ENCODE data around the gene PARD6G. TPM values are rescaled to one million over a fixed set of nuclear protein-coding genes. Genes with fewer than 3 reads are reported as not detected.

Gene PARD6G
- total and polyA plus RNA-seq, 9 of the 15 experiments (the other 6 are each of a cell fraction or from before 2014, with no cell fraction given) = 0.03 to 1.2 (median 0.26) TPM

- no peak for FAIRE-seq
- WGBS (ENCODE audit: insufficient coverage, low coverage, missing lambda C conversion rate) = 10% methylated on average over 2 of the region's 2 CpGs
- Histone ChIP-seq H3K9ac (ENCODE audit: insufficient read depth in 1 of 2, low read depth in 2 of 2, low read length in 2 of 2) (no peak overlapping the region), H2AFZ (ENCODE audit: low read depth, low read length) (no peak overlapping the region), H3K27me3 (ENCODE audit: control insufficient read depth in 2 of 2, insufficient read depth in 2 of 2, low read length in 2 of 2) (peaks cover 0 to 44% of the 10 kb centered on the region in 2 experiments; a peak in 3 of 5 replicates), H3K4me3 (no peak overlapping the region), H4K20me1 (replicated peaks; ENCODE audit: control insufficient read depth, insufficient read depth, low read length) (no peaks in the 10 kb centered on the region), H3K36me3 (ENCODE audit: control insufficient read depth, insufficient read depth, low read length) (no peaks in the 10 kb centered on the region), H3K4me1 (replicated peaks in 1 of 2; ENCODE audit: control insufficient read depth in 2 of 2, insufficient read depth in 2 of 2, low read length in 2 of 2) (peaks cover 0 to 6% of the 10 kb centered on the region in 2 experiments; a peak in 1 of 5 replicates), H3K27ac (ENCODE audit: extremely low read depth, low read depth, low read length) (no peak overlapping the region), H3K79me2 (ENCODE audit: control insufficient read depth, insufficient read depth, low read length) (no peaks in the 10 kb centered on the region), H3K9me1 (ENCODE audit: control insufficient read depth, insufficient read depth, low read length) (no peaks in the 10 kb centered on the region), H3K4me2 (ENCODE audit: insufficient read depth, low read length) (no peak overlapping the region), H3K9me3 (replicated peaks; ENCODE audit: control insufficient read depth, insufficient read depth, low read depth, low read length) (no peaks in the 10 kb centered on the region)
- no TSS peak for BruUV-seq (replicated peaks)
- no peak for TF ChIP-seq SNIP1 (IDR thresholded peaks at IDR 0.05; ENCODE audit: low read depth)
- TF ChIP-seq, protein P1, sequence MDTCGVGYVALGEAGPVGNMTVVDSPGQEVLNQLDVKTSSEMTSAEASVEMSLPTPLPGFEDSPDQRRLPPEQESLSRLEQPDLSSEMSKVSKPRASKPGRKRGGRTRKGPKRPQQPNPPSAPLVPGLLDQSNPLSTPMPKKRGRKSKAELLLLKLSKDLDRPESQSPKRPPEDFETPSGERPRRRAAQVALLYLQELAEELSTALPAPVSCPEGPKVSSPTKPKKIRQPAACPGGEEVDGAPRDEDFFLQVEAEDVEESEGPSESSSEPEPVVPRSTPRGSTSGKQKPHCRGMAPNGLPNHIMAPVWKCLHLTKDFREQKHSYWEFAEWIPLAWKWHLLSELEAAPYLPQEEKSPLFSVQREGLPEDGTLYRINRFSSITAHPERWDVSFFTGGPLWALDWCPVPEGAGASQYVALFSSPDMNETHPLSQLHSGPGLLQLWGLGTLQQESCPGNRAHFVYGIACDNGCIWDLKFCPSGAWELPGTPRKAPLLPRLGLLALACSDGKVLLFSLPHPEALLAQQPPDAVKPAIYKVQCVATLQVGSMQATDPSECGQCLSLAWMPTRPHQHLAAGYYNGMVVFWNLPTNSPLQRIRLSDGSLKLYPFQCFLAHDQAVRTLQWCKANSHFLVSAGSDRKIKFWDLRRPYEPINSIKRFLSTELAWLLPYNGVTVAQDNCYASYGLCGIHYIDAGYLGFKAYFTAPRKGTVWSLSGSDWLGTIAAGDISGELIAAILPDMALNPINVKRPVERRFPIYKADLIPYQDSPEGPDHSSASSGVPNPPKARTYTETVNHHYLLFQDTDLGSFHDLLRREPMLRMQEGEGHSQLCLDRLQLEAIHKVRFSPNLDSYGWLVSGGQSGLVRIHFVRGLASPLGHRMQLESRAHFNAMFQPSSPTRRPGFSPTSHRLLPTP (IDR thresholded peaks at IDR 0.05; ENCODE audit: borderline replicate concordance, extremely low read depth, insufficient read length) = no peak
- TF ChIP-seq, protein P2, sequence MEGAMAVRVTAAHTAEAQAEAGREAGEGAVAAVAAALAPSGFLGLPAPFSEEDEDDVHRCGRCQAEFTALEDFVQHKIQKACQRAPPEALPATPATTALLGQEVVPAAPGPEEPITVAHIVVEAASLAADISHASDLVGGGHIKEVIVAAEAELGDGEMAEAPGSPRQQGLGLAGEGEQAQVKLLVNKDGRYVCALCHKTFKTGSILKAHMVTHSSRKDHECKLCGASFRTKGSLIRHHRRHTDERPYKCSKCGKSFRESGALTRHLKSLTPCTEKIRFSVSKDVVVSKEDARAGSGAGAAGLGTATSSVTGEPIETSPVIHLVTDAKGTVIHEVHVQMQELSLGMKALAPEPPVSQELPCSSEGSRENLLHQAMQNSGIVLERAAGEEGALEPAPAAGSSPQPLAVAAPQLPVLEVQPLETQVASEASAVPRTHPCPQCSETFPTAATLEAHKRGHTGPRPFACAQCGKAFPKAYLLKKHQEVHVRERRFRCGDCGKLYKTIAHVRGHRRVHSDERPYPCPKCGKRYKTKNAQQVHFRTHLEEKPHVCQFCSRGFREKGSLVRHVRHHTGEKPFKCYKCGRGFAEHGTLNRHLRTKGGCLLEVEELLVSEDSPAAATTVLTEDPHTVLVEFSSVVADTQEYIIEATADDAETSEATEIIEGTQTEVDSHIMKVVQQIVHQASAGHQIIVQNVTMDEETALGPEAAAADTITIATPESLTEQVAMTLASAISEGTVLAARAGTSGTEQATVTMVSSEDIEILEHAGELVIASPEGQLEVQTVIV (CRISPR knock-in tag; IDR thresholded peaks at IDR 0.05; ENCODE audit: borderline replicate concordance) = no peak
- TF ChIP-seq, protein P3, sequence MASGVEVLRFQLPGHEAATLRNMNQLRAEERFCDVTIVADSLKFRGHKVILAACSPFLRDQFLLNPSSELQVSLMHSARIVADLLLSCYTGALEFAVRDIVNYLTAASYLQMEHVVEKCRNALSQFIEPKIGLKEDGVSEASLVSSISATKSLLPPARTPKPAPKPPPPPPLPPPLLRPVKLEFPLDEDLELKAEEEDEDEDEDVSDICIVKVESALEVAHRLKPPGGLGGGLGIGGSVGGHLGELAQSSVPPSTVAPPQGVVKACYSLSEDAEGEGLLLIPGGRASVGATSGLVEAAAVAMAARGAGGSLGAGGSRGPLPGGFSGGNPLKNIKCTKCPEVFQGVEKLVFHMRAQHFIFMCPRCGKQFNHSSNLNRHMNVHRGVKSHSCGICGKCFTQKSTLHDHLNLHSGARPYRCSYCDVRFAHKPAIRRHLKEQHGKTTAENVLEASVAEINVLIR (CRISPR knock-in tag; IDR thresholded peaks at IDR 0.05) = no peak
- no peak for TF ChIP-seq LCOR (CRISPR knock-in tag; IDR thresholded peaks at IDR 0.05)
- no peak for TF ChIP-seq JUNB (CRISPR knock-in tag; conservative IDR thresholded peaks at IDR 0.05)
- TF ChIP-seq PRPF4 (IDR thresholded peaks at IDR 0.05; ENCODE audit: insufficient read depth, low read depth, low read length, poor library complexity, severe bottlenecking) = no peak
- TF ChIP-seq, protein P4, sequence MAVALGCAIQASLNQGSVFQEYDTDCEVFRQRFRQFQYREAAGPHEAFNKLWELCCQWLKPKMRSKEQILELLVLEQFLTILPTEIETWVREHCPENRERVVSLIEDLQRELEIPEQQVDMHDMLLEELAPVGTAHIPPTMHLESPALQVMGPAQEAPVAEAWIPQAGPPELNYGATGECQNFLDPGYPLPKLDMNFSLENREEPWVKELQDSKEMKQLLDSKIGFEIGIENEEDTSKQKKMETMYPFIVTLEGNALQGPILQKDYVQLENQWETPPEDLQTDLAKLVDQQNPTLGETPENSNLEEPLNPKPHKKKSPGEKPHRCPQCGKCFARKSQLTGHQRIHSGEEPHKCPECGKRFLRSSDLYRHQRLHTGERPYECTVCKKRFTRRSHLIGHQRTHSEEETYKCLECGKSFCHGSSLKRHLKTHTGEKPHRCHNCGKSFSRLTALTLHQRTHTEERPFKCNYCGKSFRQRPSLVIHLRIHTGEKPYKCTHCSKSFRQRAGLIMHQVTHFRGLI (CRISPR knock-in tag; IDR thresholded peaks at IDR 0.05) = no peak
- no peak for ATAC-seq
- intact Hi-C loops (cut with micrococcal nuclease) = no loop called here
- ChIA-PET POLR2A (no interaction called here), CTCF (ENCODE audit: low intra/inter-chr PET ratio) (no interaction called here)
- in situ Hi-C loops (cut with MboI) = no loop called here
- no peak for DNase-seq (ENCODE audit: extremely low read depth in 1 of 4, low spot score in 3 of 4)
Measured at GRCh38 chr18:80168346-80168745, 79.0 kb downstream of the PARD6G start.
